Stomach (tissue), 4 donors: ENCODE results near the gene CDCA7L.

Source experiments
- CTCF ChIP-seq, 7 experiments: fragments of 450-650 bp in 4 of 7; fragments of 200-600 bp in 3 of 7; sonication (generic) in 3 of 7; IDR thresholded peaks; one replicate each; pipeline ENCODE4 v1.5.1; 2016 to 2019; ENCODE audit warnings: antibody characterized with exemption in 7 of 7, control low read depth in 2 of 7, mild to moderate bottlenecking in 1 of 7
- EP300 ChIP-seq: sonication (generic); formaldehyde crosslinking; IDR thresholded peaks from one replicate; pipeline ENCODE4 v1.6.1; 2017; ENCODE audit warnings: antibody characterized with exemption
- POLR2AphosphoS5 ChIP-seq, 3 donors: sonication (generic); formaldehyde crosslinking; IDR thresholded peaks; one replicate each; pipeline ENCODE4 v1.6.1; 2016; ENCODE audit warnings: antibody characterized with exemption in 3 of 3

- TF ChIP-seq CTCF (IDR thresholded peaks at IDR 0.05) (no peak), POLR2AphosphoS5 (IDR thresholded peaks at IDR 0.05) (no peak), EP300 (no peak)
Measured at GRCh38 chr7:21902240-21902639, 43.5 kb downstream of the CDCA7L start.
